ENCODE data around the gene HES1. TPM values are rescaled to one million over a fixed set of nuclear protein-coding genes. Genes with fewer than 3 reads are reported as not detected.

HES1 gene
- total RNA-seq, 6 donors from 2014 or later: 12.6 to 43.4 (median 25.9) TPM

- TF ChIP-seq CTCF (IDR thresholded peaks at IDR 0.05) (no peak), POLR2A (IDR thresholded peaks at IDR 0.05) (no peak), EP300 (IDR thresholded peaks at IDR 0.05) (no peak), POLR2AphosphoS5 (IDR thresholded peaks at IDR 0.05) (no peak)
- WGBS, 2 donors: 76 to 80% methylated on average over 9 of the region's 9 CpGs
- H3K4me1 ChIP-seq: no peaks in the 10 kb centered on the region
- no peak for ATAC-seq (ENCODE audit: low FRiP score in 2 of 2)
- no peaks in the 10 kb centered on the region for H3K36me3 ChIP-seq
- no peaks in the 10 kb centered on the region for H3K27me3 ChIP-seq
- no peak overlapping the region for H3K4me3 ChIP-seq
- H3K9me3 ChIP-seq: no peaks in the 10 kb centered on the region
- no peak overlapping the region for H3K27ac ChIP-seq
- no peak for DNase-seq
Observed at GRCh38 chr3:194105292-194105691, 30.7 kb upstream of the HES1 start.

- DNase-seq: no peak
- WGBS, 2 donors: 81 to 88% methylated on average over 1 of the region's 1 CpG
- Histone ChIP-seq H3K4me1 (no peaks in the 10 kb centered on the region), H3K36me3 (no peaks in the 10 kb centered on the region), H3K27me3 (no peaks in the 10 kb centered on the region), H3K27ac (no peak overlapping the region), H3K9me3 (no peaks in the 10 kb centered on the region), H3K4me3 (no peak overlapping the region)
- no peak for ATAC-seq (ENCODE audit: low FRiP score in 2 of 2)
- TF ChIP-seq CTCF (IDR thresholded peaks at IDR 0.05): no peak
- no peak for TF ChIP-seq EP300 (IDR thresholded peaks at IDR 0.05)
- TF ChIP-seq POLR2A (IDR thresholded peaks at IDR 0.05): no peak
- no peak for TF ChIP-seq POLR2AphosphoS5 (IDR thresholded peaks at IDR 0.05)
Observed at GRCh38 chr3:194107107-194107506, 28.8 kb upstream of the HES1 start.

GRCh38 chr3:194109192-194109863 is 26.6 kb upstream of the HES1 start:
- TF ChIP-seq POLR2AphosphoS5 (IDR thresholded peaks at IDR 0.05) (no peak), POLR2A (IDR thresholded peaks at IDR 0.05) (no peak), EP300 (IDR thresholded peaks at IDR 0.05) (no peak), CTCF (IDR thresholded peaks at IDR 0.05) (no peak)
- Histone ChIP-seq H3K9me3 (no peaks in the 10 kb centered on the region), H3K36me3 (no peaks in the 10 kb centered on the region), H3K4me1 (peaks cover 0 to 8% (median 0%) of the 10 kb centered on the region in 4 donors), H3K27me3 (no peaks in the 10 kb centered on the region), H3K27ac (no peak overlapping the region), H3K4me3 (no peak overlapping the region)
- ATAC-seq (ENCODE audit: low FRiP score in 2 of 2) (no peak), DNase-seq (no peak)
- WGBS, 2 donors: 87 to 96% methylated on average over 3 of the region's 3 CpGs

GRCh38 chr3:194110483-194110882 is 25.5 kb upstream of the HES1 start:
- ATAC-seq (ENCODE audit: low FRiP score in 2 of 2) (no peak), DNase-seq (no peak)
- no peaks in the 10 kb centered on the region for H3K27me3 ChIP-seq
- H3K4me1 ChIP-seq: peaks cover 0 to 8% (median 0%) of the 10 kb centered on the region in 4 donors
- no peak overlapping the region for H3K27ac ChIP-seq
- 85 to 93% methylated on average over 8 of the region's 9 CpGs for WGBS, 2 donors
- TF ChIP-seq POLR2A (IDR thresholded peaks at IDR 0.05) (no peak), POLR2AphosphoS5 (IDR thresholded peaks at IDR 0.05) (no peak), EP300 (IDR thresholded peaks at IDR 0.05) (no peak), CTCF (IDR thresholded peaks at IDR 0.05) (no peak)
- no peaks in the 10 kb centered on the region for H3K9me3 ChIP-seq
- no peaks in the 10 kb centered on the region for H3K36me3 ChIP-seq
- no peak overlapping the region for H3K4me3 ChIP-seq

GRCh38 chr3:194111336-194111735 is 24.6 kb upstream of the HES1 start:
- Histone ChIP-seq H3K27me3 (no peaks in the 10 kb centered on the region), H3K4me3 (no peak overlapping the region), H3K36me3 (no peaks in the 10 kb centered on the region), H3K27ac (no peak overlapping the region), H3K9me3 (no peaks in the 10 kb centered on the region), H3K4me1 (peaks cover 0 to 8% (median 0%) of the 10 kb centered on the region in 4 donors)
- ATAC-seq (ENCODE audit: low FRiP score in 2 of 2) (no peak), DNase-seq (no peak)
- WGBS, 2 donors: 85 to 87% methylated on average over 4 of the region's 4 CpGs
- no peak for TF ChIP-seq POLR2A (IDR thresholded peaks at IDR 0.05)
- TF ChIP-seq POLR2AphosphoS5 (IDR thresholded peaks at IDR 0.05): no peak
- no peak for TF ChIP-seq CTCF (IDR thresholded peaks at IDR 0.05)
